ENCODE measurements around the gene MIDN. TPM values are rescaled to one million over a fixed set of nuclear protein-coding genes. Genes with fewer than 3 reads are reported as not detected.

MIDN gene
- total and polyA plus RNA-seq, 2 donors (not counting 1 experiment from before 2014, with no cell fraction given): 12.0 to 18.8 TPM

DNA sequence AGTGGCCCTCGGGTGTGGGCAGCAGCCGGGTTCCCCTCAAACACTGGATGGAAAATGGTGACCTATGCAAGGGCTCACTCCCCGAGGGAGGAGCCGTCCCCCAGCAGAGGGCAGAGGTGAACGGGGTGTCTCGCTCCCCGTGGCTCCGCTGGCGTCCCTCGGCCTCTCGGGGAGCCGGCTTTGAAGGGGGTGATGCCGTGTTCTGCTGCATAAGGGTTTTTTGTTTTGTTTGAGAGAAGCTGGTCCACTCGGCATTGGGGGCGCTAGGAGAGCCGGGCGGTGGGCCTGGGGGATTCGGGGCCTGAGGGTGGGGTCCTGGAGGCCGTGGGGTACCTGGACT is 41.3 kb downstream of the MIDN start:
- no peak for TF ChIP-seq EZH2 (IDR thresholded peaks at IDR 0.05; ENCODE audit: low read length, missing control alignments)
- TF ChIP-seq, protein P1, sequence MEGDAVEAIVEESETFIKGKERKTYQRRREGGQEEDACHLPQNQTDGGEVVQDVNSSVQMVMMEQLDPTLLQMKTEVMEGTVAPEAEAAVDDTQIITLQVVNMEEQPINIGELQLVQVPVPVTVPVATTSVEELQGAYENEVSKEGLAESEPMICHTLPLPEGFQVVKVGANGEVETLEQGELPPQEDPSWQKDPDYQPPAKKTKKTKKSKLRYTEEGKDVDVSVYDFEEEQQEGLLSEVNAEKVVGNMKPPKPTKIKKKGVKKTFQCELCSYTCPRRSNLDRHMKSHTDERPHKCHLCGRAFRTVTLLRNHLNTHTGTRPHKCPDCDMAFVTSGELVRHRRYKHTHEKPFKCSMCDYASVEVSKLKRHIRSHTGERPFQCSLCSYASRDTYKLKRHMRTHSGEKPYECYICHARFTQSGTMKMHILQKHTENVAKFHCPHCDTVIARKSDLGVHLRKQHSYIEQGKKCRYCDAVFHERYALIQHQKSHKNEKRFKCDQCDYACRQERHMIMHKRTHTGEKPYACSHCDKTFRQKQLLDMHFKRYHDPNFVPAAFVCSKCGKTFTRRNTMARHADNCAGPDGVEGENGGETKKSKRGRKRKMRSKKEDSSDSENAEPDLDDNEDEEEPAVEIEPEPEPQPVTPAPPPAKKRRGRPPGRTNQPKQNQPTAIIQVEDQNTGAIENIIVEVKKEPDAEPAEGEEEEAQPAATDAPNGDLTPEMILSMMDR (conservative IDR thresholded peaks at IDR 0.05 in 1 of 2, IDR thresholded peaks at IDR 0.05 in 1 of 2; ENCODE audit: low read depth in 1 of 2, low read length in 2 of 2): no peak
- Histone ChIP-seq H3K27me3 (ENCODE audit: control insufficient read depth, insufficient read depth, low read length) (peaks cover 23% of the 10 kb centered on the region), H2AFZ (ENCODE audit: low read length) (no peak overlapping the region), H3K4me3 (replicated peaks in 1 of 4; ENCODE audit: control extremely low read depth in 1 of 4, insufficient read depth in 1 of 4, low read depth in 3 of 4, low read length in 4 of 4) (no peak overlapping the region), H3K9ac (ENCODE audit: insufficient read depth, low read length) (no peak overlapping the region), H3K36me3 (ENCODE audit: control insufficient read depth, insufficient read depth, low read length) (no peaks in the 10 kb centered on the region), H3K9me3 (ENCODE audit: control insufficient read depth, insufficient read depth, low read depth, low read length) (no peaks in the 10 kb centered on the region), H3K4me1 (ENCODE audit: control insufficient read depth, extremely low read depth, insufficient read depth, low read length) (no peaks in the 10 kb centered on the region), H3K4me2 (ENCODE audit: extremely low read depth, insufficient read depth, low read length) (no peak overlapping the region), H3K27ac (ENCODE audit: insufficient read depth, low read length) (no peak overlapping the region), H4K20me1 (ENCODE audit: control insufficient read depth, extremely low read depth, insufficient read depth, low read length) (no peaks in the 10 kb centered on the region), H3K79me2 (ENCODE audit: control insufficient read depth, insufficient read depth, low read length) (no peaks in the 10 kb centered on the region)
- no peak for DNase-seq (ENCODE audit: low read depth in 2 of 2)

DNA sequence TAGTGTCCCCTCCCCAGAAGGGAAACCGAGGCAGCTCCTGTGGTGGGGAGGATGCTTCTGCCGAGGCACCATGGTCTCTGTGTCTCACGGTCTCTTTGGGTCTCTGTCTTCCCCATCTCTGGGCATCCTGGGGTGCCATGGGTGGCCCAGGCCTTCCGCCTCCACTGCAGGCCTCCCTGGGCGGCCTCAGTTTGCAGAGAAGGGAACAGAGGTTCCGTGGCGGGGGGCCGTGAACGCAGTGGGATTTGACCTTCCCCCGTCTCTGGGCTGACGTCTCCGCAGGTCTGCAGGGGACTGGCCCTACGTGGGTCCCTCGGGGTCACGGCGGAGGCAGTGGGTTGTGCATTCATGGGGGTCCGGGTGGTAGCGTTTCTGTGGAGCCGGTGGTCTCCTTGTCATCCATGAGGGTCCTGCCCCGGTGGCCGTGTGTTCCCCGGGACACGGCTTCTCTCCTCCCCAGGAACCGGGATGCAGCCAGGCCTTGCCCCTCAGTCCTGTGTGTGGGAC is 41.9 kb downstream of the MIDN start:
- Histone ChIP-seq H2AFZ (ENCODE audit: low read length) (no peak overlapping the region), H3K9me3 (ENCODE audit: control insufficient read depth, insufficient read depth, low read depth, low read length) (no peaks in the 10 kb centered on the region), H3K9ac (ENCODE audit: insufficient read depth, low read length) (no peak overlapping the region), H3K4me3 (replicated peaks in 1 of 4; ENCODE audit: control extremely low read depth in 1 of 4, insufficient read depth in 1 of 4, low read depth in 3 of 4, low read length in 4 of 4) (no peak overlapping the region), H4K20me1 (ENCODE audit: control insufficient read depth, extremely low read depth, insufficient read depth, low read length) (no peaks in the 10 kb centered on the region), H3K36me3 (ENCODE audit: control insufficient read depth, insufficient read depth, low read length) (no peaks in the 10 kb centered on the region), H3K4me1 (ENCODE audit: control insufficient read depth, extremely low read depth, insufficient read depth, low read length) (no peaks in the 10 kb centered on the region), H3K27me3 (ENCODE audit: control insufficient read depth, insufficient read depth, low read length) (peaks cover 19% of the 10 kb centered on the region), H3K27ac (ENCODE audit: insufficient read depth, low read length) (no peak overlapping the region), H3K79me2 (ENCODE audit: control insufficient read depth, insufficient read depth, low read length) (no peaks in the 10 kb centered on the region), H3K4me2 (ENCODE audit: extremely low read depth, insufficient read depth, low read length) (no peak overlapping the region)
- TF ChIP-seq, protein P1 (conservative IDR thresholded peaks at IDR 0.05 in 1 of 2, IDR thresholded peaks at IDR 0.05 in 1 of 2; ENCODE audit: low read depth in 1 of 2, low read length in 2 of 2): no peak
- no peak for TF ChIP-seq EZH2 (IDR thresholded peaks at IDR 0.05; ENCODE audit: low read length, missing control alignments)
- DNase-seq (ENCODE audit: low read depth in 2 of 2): no peak

- no peak overlapping the region for H3K9ac ChIP-seq (ENCODE audit: insufficient read depth, low read length)
- H3K4me2 ChIP-seq (ENCODE audit: extremely low read depth, insufficient read depth, low read length): no peak overlapping the region
- H3K36me3 ChIP-seq (ENCODE audit: control insufficient read depth, insufficient read depth, low read length): no peaks in the 10 kb centered on the region
- no peak overlapping the region for H3K4me3 ChIP-seq (replicated peaks in 1 of 4; ENCODE audit: control extremely low read depth in 1 of 4, insufficient read depth in 1 of 4, low read depth in 3 of 4, low read length in 4 of 4)
- no peaks in the 10 kb centered on the region for H4K20me1 ChIP-seq (ENCODE audit: control insufficient read depth, extremely low read depth, insufficient read depth, low read length)
- no peak for TF ChIP-seq EZH2 (IDR thresholded peaks at IDR 0.05; ENCODE audit: low read length, missing control alignments)
- TF ChIP-seq, protein P1 (conservative IDR thresholded peaks at IDR 0.05 in 1 of 2, IDR thresholded peaks at IDR 0.05 in 1 of 2; ENCODE audit: low read depth in 1 of 2, low read length in 2 of 2): no peak
- no peak for DNase-seq (ENCODE audit: low read depth in 2 of 2)
- no peaks in the 10 kb centered on the region for H3K4me1 ChIP-seq (ENCODE audit: control insufficient read depth, extremely low read depth, insufficient read depth, low read length)
- no peaks in the 10 kb centered on the region for H3K79me2 ChIP-seq (ENCODE audit: control insufficient read depth, insufficient read depth, low read length)
- no peak overlapping the region for H2AFZ ChIP-seq (ENCODE audit: low read length)
- H3K27ac ChIP-seq (ENCODE audit: insufficient read depth, low read length): no peak overlapping the region
- peaks cover 16% of the 10 kb centered on the region for H3K27me3 ChIP-seq (ENCODE audit: control insufficient read depth, insufficient read depth, low read length)
- no peaks in the 10 kb centered on the region for H3K9me3 ChIP-seq (ENCODE audit: control insufficient read depth, insufficient read depth, low read depth, low read length)
Observed at GRCh38 chr19:1290703-1291651, 42.6 kb downstream of the MIDN start.
